SU-DHL-6 (cell line): ENCODE data around the gene DSN1.

Source experiments
- CTCF ChIP-seq: fragments of 200-600 bp; sonication (generic); IDR thresholded peaks from one replicate; pipeline ENCODE4 v1.5.1; 2017; ENCODE audit warnings: antibody characterized with exemption, mild to moderate bottlenecking, low read length, moderate library complexity; ENCODE audit not compliant: insufficient read depth, poor library complexity, severe bottlenecking
- EZH2phosphoT487 ChIP-seq: fragments of 200-600 bp; sonication (generic), shearing (Covaris generic); conservative IDR thresholded peaks from 2 replicates; pipeline ENCODE4 v1.6.1; 2018; ENCODE audit warnings: mild to moderate bottlenecking, antibody characterized with exemption, low read length, moderate library complexity, mixed read lengths

DNA sequence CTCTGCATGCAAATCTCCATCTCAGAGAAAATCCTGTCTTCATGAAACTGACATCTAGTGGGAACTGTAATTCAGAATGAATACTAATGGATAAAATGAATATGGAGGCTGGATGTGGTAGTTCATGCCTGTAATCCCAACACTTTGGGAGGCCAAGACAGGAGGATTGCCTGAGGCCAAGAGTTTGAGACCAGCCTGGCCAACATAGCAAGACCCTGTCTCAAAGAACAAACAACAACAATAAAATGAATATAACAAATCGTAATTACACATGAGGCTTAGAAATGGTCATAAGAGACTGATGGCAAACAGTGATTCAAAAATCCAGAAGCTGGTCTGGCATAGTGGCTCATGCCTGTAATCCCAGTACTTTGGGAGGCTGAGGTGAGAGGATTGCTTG, 44.6 kb upstream of the DSN1 start:
- TF ChIP-seq CTCF (no peak), EZH2phosphoT487 (no peak)
